ENCODE results near the gene SMIM36.
"Not testable (repeated sequence)": the region's sequence is repeated elsewhere in the genome, so short reads cannot be mapped to it uniquely, and the experiment has no call there.

The SMIM36 gene

GRCh38 chr17:55411463-55411855 is 99.8 kb downstream of the SMIM36 start:
- DNase-seq: no peak

GRCh38 chr17:55410722-55411462 is 100.4 kb downstream of the SMIM36 start:
- DNase-seq: no peak

- DNase-seq: no peak
Measured at GRCh38 chr17:55409030-55409800, 102.0 kb downstream of the SMIM36 start.

GRCh38 chr17:55407641-55408566 is 103.3 kb downstream of the SMIM36 start:
- DNase-seq: no peak

- no peak for DNase-seq
Measured at GRCh38 chr17:55405600-55405999, 105.7 kb downstream of the SMIM36 start.

- DNase-seq: not testable (repeated sequence)
Measured at GRCh38 chr17:55404197-55404596, 107.1 kb downstream of the SMIM36 start.

GRCh38 chr17:55402374-55402773 is 108.9 kb downstream of the SMIM36 start:
- DNase-seq: peak; percentile 8

All from NCI-H226 (cell line).